Activated CD4-positive, alpha-beta T cell treated with anti-CD3 and anti-CD28 coated beads, Interleukin-2, amount 50 U/mL, for 24 hours (primary cell): ENCODE data around the gene SSR2.
"Not testable (repeated sequence)": the region's sequence is repeated elsewhere in the genome, so short reads cannot be mapped to it uniquely, and the experiment has no call there.

Experiments
- DNase-seq, 2 donors: peaks; one replicate each; pipeline ENCODE4 v3.0.0-alpha.2; 2020; ENCODE audit warnings: low read depth in 1 of 2, low spot score in 1 of 2

The SSR2 gene

DNA sequence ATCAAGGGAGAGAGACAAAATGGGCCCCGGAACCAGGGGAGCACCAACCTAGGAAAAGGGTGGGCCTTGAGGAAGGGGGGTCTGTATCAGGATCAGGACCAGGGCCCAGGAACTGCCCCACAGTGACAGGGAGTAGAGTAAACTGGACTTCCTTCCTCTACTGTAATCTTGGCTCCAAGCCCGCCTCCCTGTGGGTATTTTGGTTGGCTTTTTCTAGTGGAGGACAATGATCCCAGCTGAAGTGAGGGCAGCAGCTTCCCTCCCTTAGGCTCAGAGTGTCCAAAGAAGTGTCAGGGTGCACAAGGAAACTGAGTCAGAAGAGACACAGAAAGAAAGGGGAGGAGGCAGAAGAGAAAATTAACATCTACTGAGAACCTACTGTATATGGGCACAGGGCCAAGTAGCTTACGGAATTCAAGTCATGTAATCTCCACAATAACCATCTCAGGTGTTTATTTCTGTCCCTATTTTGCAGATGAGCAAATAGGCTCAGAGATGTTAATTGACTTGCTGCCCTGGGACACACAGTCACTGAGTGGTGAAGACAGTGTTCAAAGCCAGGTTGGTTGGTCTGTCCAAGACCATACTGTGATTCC is 28.0 kb upstream of the SSR2 start:
- DNase-seq = no peak

DNA sequence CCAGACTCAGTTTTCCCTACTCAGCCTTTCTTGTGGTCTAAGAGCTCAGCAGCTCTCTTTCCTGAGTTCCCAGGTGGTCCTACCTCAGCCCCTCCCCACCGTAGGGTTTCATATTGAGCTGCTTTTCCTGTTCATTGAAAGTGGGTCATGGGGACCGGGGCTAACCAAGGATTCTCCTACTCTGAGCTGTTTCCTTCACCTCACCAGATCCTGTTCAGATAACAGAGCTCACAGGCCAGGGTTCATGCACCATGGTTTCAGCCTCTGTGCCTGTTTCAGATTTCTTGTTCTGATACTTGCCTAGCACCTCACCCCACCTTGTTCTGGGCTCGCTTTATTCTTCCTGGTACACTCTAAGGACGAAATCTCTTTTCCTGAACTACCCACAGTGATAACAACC is 24.3 kb upstream of the SSR2 start:
- no peak for DNase-seq

DNA sequence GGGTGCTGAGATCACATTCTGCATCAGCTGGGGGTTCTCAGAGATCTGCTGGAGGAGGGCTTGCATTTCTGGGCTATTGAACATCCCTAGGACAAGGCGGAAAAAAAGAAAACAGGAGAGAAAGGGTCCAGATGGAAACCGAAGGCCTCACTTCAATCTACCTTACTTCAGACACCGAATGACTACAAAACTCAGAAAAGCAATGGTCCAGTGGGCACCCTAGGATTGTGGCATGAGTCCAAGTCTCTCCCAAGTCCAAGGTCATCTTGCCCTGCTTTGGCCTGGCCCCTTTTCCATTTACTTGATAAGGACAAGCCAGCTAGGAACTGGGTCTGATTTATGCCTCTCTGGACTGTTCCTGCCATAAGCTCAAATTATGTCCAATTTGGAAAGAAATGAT is 22.1 kb upstream of the SSR2 start:
- DNase-seq = no peak

DNA sequence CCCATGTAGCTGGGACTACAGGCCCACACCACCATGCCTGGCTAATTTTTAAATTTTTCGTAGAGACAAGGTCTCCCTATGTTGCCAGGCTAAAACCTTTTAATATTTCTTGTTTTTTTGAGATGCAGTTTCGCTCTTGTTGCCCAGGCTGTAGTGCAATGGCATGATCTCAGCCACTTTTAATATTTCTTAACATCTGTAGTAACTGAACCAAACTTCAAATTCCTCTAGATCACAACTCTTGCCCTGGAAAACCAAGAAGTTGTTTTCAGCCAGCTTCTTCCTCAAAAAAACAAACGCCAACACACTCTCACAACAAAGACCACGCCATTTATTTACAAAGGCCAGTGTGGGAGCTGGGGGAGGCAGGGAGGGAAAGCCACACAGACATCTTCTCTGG is 14.2 kb upstream of the SSR2 start:
- not testable (repeated sequence) for DNase-seq

DNA sequence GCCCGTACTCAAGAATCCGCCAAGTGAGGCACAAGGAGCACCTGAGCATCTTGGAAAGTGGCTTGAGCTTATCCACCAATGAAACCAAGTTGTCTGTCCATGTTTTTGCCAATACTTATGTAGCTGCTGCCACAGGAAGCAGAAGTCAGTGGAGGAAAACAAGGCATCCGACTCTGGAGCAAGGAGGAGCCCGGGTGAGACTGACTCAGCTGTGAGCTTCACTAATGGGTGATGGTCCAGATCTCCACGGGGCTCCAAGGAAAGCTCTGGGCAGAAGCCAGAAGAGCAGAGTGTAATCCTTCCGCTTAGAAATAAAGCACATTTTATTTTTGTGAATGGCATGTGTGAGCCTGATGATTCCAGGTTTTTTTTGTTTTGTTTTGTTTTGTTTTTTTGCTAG is 12.3 kb upstream of the SSR2 start:
- DNase-seq = no peak

DNA sequence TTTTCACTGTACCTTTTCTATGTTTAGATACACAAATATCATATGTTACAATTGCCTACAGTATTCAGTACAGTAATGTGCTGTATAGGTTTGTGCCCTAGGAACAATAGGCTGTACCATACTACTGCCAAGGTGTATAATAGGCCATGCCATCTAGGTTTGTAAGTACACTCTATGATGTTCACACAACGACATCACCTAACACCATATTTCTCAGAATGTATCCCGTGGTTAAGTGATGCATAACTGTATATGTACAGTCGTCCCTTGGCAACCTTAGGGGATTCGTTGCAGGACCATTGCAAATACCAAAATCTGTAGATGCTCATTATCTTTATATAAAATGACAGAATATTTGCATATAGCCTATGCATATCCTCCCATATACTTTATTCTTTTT is 5.8 kb upstream of the SSR2 start:
- no peak for DNase-seq

DNA sequence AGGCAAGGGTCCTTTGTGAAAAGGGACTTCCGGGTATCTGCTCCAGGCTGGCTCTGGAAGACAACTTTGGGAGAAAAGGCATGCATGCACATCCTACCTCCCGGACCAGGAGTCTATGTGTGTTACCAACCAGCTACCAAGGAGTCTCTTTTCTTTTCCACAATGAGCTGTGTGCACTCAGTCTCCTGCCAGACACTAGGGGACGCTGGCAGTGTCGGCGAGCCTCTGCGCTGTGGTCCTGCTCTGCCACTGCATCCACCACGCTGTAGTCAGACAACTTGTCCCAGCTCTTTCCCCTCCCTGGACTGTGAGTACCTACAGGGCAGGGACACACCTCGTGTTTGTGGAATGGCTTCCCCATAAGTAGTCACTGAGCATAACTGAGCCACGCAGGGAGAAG is 5.1 kb upstream of the SSR2 start:
- DNase-seq = no peak

DNA sequence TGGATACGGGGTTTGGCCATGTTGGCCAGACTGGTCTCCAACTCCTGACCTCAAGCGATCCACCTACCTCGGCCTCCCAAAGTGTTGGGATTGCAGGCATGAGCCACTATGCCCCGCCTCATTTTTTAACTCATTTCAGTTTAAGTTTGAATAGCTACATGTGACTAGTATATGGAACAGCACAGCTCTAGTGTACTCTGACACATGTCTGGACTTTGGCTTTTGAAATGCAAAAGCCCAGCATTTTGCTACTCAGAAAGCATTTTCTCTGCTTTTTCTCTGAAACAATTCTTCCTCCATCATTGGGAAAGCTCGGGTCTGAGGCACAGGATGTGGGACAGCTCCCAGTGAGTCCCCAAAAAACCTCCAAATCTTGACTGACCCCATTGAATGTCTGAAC is 4.0 kb upstream of the SSR2 start:
- no peak for DNase-seq

DNA sequence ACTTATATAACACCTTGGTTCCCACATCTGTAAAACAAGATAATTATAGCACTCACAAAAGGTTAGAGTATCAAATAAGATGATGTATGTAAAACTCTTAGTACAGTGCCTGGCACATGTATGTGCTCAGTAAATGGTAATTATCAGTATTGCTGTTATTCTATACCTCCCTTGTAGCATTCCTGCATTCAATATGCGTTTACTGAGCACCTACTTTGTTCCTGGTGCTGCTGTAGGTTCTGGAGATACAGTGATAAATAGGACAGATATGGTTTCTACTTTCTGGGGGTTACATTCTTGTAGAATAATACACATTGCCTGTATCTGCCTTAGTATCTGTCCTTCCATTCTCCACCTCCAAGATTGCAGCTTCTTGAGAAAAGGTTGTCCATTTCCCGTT is 1.2 kb upstream of the SSR2 start:
- DNase-seq = no peak

DNA sequence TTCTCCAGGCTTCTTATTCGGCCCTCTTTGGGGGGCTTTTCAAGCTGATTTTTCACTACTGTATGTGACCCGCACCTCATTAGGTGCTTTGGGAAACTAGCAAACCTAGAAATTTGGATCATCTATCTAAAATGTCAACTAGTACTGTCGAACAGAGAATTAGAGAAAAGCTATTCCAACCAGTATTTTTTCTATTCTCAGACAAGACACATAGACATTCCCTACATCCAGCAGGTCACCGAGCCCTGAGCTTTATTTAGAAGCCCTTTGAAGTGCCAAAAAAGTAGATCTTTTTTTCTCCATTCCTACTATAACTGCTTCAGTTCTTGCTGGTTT is 310 bp upstream of the SSR2 start:
- DNase-seq = no peak

DNA sequence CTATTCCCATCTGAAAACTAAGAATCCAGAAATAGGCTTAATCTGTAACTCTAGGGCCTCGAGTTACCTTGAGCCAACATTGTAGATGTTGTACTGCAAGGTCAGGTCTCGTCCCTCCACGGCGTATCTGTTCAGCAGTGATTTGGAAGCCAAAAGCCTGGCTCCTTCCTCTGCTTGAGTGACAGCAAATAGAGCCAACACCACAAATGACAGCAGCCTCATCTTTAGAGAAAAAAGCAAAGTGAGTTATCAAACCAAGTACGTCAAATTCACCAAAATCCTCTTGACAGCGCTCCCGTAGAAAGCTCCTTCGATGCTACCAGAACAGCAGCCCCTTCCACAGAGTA is 832 bp downstream of the SSR2 start:
- no peak for DNase-seq

DNA sequence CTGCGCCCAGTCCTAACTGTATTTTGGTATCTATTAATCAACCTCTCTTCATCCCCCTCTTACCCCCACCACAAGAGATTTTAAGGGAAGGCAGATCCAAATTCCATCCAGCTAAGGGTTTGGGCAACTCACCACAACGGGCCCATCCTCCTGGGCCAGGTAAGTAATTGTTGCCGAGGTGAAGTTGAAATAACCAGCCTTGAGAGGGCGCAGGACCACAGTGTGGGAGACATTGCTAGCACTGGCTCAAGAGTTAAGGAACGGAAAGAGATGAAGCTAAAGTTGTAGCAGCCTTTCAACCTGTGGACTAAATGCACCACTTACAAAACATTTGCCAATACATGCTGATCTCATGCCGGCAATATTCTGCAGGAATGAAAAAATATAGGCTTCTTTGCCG is 5.9 kb downstream of the SSR2 start:
- DNase-seq = no peak

DNA sequence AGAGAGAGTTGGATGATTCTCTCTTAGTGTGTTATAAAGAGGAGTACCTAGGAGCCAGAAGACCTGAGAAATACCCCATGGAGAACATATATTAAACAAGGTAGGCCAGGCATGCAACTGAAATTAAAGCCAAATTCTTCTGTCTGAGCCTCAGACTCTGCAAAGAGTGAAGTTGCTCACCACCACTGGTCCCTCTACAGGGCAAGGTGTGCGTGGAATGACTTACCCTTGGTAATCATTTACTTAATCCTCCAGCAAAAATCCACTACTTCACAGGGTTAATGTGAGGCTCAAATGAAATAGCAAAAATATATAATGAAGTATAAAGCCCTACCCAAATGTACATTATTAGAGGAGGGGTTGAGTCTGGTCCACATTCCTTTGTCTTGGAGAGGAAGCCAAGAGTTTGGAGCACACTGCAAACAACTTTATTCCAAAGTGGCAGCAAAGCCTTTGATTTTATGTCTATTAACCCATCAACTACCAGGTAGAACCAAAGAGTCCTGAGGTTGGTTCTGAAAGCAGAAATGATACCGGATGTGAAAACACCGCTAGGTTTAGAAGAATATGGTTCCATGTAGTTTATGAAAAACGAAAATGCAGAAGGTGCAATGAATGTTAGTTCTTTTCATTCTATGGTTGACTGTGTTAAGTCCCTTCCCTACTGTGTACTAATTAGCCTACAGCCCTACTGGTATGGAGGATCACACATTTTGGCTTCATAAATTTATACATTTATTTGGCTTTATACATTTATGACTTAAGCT is 8.5 kb downstream of the SSR2 start:
- no peak for DNase-seq

DNA sequence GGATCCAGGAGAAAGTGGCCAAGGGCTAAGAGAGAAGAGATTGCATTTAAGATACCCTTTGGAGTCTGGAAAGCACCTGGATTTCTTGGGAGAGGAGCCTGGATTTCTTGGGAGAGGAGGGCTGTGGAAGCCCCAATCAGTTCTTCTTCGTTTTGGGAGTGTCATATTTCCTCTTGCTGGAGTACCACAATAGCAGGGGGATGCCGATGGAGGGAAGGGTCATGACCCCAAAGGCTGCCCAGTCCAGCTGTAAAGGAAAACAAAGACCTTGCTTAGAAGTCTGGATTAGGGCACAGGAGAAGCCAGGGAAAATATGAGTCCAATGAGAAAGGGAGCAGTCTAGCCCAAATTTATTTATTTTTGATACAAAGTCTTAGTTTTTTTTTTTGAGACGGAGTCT is 11.3 kb downstream of the SSR2 start:
- no peak for DNase-seq

DNA sequence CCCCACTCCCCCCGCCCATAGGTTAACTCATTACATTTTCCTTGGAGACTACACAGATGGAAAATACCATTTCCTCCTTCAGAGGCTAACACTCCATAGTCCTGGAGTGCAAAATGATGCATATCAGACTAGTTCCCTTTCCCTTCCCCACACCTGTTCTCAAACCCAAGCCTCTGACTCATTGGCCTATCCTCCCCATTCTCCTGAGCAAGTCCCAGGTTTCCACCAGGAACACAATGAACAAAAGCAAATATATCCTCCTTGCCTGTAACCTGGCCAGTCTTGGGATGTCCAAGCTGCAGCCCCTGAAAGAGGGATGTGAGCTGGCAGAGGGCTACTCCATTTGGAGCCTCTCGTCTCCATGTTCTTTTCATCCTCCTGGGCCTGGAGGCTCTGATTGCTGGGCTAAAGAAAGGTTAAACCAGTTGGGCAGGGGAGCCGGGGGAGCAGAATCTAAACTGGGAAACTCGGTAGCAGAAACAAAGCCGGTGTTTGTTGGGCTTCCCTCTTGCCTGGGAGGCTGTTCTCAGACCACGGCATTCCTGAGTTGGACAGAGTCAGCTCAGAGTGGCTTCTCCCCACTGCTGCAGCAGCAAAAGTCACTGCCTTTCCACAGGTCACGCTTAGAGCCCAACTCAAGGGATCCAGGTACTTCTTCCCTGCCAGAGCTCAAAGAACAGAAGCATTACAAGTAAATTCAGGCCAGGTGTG is 13.9 kb downstream of the SSR2 start:
- DNase-seq = no peak

DNA sequence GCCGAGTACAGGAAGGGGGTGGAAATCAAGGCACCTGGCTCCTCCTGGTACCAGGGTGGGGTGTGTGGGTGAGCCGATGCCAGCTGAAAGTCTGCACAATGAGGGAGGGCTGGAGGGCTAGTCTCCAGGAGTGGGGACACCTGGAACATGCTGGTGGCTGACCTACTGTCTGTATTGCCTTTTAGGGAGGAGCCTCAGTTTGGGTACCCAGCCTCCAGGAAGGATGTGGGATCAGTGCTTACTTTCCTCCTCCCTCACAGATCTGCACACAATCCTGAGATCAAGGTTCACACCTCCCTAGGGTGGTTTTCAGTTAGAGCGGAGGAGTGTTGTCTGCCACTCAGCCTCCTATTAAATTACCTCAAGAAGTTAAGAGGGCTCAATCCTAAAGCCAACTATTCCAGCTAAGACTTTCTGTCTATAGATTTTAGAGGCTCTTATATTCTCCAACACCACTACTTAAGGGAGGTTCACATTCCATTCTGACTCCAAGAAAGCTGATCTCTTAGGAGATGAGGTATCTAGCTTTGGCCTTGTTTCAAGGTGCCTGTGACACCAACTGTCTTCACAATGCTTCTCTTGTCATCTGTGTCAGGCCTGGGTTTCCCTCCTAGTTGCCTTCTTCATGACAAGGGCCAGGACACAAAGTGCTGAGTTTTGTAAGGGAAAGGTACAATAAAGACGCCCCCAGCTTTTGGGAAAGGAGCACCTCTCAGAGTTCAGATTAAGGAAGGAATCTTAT is 15.7 kb downstream of the SSR2 start:
- DNase-seq = no peak

DNA sequence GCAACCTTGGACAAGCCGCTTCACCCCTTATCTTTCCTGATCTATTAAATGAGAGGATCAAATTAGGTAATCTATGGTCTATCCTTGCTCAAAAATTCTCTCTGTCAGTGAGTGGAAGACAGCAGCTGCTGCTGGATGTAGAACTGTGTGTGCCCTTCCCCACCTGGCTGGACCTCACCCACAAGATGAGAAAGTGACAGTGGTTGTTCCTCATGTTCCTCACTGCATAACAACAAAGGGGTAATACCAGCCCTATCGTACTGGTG is 16.9 kb downstream of the SSR2 start:
- no peak for DNase-seq

DNA sequence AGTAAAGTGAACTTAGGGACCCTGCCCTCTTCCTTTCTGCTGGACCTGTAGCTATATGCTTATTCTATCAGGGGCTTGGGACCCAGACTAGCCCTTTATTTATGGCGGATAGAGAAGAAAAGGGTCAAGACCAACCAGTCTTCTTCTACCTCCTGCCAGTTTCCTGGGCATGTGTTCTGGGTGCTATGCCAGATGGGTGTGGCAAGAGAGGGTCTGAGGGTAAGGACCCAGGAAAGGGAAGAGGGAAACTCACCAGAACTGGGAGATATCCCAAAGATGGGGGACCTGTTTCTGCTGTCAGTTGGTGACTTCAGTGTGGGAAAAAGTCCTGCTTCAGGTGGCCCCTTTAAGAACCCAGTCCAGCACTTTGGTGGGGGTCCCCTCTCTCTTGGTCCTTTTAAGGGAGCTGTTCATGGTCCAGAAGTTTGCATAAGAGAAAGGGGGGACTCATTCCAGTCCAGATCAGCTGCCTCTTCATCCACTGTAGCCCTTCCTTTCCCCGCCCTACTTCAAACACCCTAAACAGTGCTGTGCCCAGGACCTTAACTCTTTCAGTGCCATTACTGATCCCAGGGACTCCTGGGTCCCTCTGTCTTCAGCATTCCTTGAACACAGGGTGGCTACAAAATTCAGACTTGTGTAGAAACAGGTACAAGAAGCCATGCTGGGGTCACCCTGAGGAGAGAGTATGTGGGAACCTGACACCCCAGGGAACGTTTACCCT is 18.4 kb downstream of the SSR2 start:
- DNase-seq = no peak

DNA sequence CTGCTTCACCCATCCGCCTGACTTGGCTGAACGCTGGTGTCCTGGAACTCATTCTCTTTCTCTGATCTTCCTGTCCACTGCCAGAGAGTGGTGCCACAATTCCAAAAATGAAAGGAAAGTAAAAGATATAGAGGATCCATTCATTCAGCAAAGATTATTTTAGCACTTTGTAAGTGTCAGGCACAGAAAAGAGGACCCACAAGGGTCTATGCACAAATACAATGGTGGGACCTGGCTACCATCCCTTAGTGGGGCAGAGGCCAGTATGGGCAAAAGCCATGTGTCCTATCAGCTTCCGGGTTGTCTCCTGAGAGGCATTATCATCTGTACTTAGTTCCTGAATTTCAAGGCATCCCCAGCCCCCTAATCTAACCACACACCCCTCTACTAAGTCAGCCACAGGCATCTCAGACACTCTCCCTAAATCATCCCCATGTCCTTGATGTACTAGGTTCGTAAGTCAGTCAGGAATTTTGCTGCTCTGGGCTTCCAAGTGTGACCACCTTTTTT is 19.0 kb downstream of the SSR2 start:
- no peak for DNase-seq

DNA sequence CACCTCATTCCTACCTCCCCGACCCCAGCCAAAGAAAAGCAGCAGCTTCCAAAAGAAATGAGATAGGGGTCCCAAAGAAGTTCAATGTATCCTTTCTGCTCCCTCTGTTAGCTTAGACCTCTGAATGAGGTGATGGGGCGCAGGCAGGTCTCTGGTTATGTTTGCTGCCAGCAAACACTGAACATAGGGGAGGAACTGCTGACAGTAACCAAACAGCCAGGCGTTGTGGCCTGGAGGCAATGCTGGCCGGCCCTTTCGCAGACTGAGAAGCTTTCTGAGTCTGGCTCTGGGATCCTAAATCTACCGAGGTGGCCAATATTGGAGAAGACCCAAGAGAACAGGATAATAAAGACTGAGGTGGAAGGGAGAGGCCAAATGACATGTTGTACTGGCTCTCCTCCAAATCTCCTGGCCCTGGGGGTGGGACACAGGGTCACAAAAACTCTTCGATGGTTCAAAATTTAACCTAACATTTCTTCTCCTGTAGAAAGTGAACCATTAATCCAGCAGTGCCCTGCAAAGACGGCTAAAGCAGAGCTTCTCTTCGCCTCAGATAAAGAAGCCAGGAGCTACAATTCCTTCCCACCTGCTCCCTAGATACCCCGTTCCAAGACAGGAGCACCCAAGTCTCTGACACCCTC is 19.6 kb downstream of the SSR2 start:
- no peak for DNase-seq

DNA sequence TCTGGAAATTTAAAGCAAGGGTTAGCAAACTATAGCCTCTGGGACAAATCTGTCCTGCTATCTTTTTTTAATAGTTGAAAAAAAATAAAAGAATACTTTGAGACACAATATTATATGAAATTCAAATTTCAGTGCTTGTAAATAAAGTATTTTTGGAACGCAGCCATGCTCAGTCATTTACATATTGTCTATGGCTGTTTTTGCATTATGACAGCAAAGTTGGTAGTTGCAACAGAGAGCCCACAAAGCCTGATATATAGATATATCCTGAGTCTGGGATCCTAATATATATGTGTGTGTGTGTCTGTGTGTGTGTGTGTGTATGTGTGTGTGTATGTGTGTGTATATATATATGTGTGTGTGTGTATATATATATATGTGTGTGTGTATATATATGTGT is 20.8 kb downstream of the SSR2 start:
- DNase-seq = no peak
